Measurements from ENCODE around the gene CLCN6. TPM values are rescaled to one million over a fixed set of nuclear protein-coding genes. Genes with fewer than 3 reads are reported as not detected.

CLCN6 gene
- total and polyA plus RNA-seq, 7 donors, result 3.0 to 19.7 (median 16.0) TPM

- Histone ChIP-seq H3K4me1 (no peaks in the 10 kb centered on the region), H3K4me3 (no peak overlapping the region), H3K27me3 (peaks cover 0 to 11% (median 0%) of the 10 kb centered on the region in 3 donors), H3K27ac (no peak overlapping the region), H3K9me3 (no peaks in the 10 kb centered on the region), H3K36me3 (no peaks in the 10 kb centered on the region)
- 73 to 82% methylated on average over 16 of the region's 16 CpGs for WGBS, 2 donors
- TF ChIP-seq POLR2A (IDR thresholded peaks at IDR 0.05), result no peak
- no peak for TF ChIP-seq POLR2AphosphoS5 (IDR thresholded peaks at IDR 0.05)
- TF ChIP-seq, protein P1, sequence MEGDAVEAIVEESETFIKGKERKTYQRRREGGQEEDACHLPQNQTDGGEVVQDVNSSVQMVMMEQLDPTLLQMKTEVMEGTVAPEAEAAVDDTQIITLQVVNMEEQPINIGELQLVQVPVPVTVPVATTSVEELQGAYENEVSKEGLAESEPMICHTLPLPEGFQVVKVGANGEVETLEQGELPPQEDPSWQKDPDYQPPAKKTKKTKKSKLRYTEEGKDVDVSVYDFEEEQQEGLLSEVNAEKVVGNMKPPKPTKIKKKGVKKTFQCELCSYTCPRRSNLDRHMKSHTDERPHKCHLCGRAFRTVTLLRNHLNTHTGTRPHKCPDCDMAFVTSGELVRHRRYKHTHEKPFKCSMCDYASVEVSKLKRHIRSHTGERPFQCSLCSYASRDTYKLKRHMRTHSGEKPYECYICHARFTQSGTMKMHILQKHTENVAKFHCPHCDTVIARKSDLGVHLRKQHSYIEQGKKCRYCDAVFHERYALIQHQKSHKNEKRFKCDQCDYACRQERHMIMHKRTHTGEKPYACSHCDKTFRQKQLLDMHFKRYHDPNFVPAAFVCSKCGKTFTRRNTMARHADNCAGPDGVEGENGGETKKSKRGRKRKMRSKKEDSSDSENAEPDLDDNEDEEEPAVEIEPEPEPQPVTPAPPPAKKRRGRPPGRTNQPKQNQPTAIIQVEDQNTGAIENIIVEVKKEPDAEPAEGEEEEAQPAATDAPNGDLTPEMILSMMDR (IDR thresholded peaks at IDR 0.05), result no peak
- TF ChIP-seq EP300 (IDR thresholded peaks at IDR 0.05), result no peak
- intact Hi-C loops (cut with DNase I), result no loop called here
- no peak for DNase-seq
These were observed 37.9 kb upstream of the CLCN6 start for GRCh38 chr1:11767922-11768704.

DNA sequence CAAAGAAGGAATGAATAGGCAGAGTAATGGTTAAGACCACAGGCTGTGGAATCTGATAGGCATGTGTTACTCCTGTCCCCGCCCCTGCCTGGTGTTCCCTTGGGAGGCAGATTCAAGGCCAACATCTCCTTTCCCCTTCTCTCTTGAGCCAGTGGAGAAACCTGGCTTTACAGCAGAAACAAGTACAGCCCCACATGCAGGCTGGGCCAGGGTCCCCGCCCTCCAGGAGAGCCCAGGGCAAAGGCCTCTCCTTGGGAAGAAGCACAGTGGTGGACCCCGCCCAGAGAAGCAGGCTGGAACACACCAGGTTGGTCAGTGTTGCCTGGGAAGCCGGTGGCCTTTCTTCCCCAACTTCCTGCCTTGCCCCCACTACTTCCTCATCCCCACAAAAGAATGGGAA is 37.2 kb upstream of the CLCN6 start:
- TF ChIP-seq POLR2A (IDR thresholded peaks at IDR 0.05) (no peak), EP300 (IDR thresholded peaks at IDR 0.05) (no peak), POLR2AphosphoS5 (IDR thresholded peaks at IDR 0.05) (no peak)
- TF ChIP-seq, protein P1 (IDR thresholded peaks at IDR 0.05), result no peak
- H3K4me3 ChIP-seq, result no peak overlapping the region
- H3K4me1 ChIP-seq, result no peaks in the 10 kb centered on the region
- DNase-seq, result no peak
- H3K9me3 ChIP-seq, result no peaks in the 10 kb centered on the region
- intact Hi-C loops (cut with DNase I), result no loop called here
- no peaks in the 10 kb centered on the region for H3K36me3 ChIP-seq
- WGBS, 2 donors, result 26 to 52% methylated on average over 4 of the region's 4 CpGs
- peaks cover 0 to 9% (median 0%) of the 10 kb centered on the region in 3 donors for H3K27me3 ChIP-seq
- H3K27ac ChIP-seq, result no peak overlapping the region

- Histone ChIP-seq H3K4me3 (no peak overlapping the region), H3K9me3 (no peaks in the 10 kb centered on the region), H3K27ac (no peak overlapping the region), H3K36me3 (no peaks in the 10 kb centered on the region), H3K27me3 (peaks cover 0 to 9% (median 0%) of the 10 kb centered on the region in 3 donors), H3K4me1 (no peaks in the 10 kb centered on the region)
- intact Hi-C loops (cut with DNase I), result no loop called here
- TF ChIP-seq EP300 (IDR thresholded peaks at IDR 0.05) (no peak), POLR2AphosphoS5 (IDR thresholded peaks at IDR 0.05) (no peak), POLR2A (IDR thresholded peaks at IDR 0.05) (no peak)
- TF ChIP-seq, protein P1 (IDR thresholded peaks at IDR 0.05), result no peak
- WGBS, 2 donors, result 77 to 80% methylated on average over 4 of the region's 4 CpGs
- no peak for DNase-seq
These were observed 36.7 kb upstream of the CLCN6 start for GRCh38 chr1:11769274-11769673.

GRCh38 chr1:11770011-11770410 is 36.0 kb upstream of the CLCN6 start:
- peaks cover 0 to 9% (median 0%) of the 10 kb centered on the region in 3 donors for H3K27me3 ChIP-seq
- no peak for TF ChIP-seq POLR2A (IDR thresholded peaks at IDR 0.05)
- TF ChIP-seq, protein P1 (IDR thresholded peaks at IDR 0.05), result no peak
- no peak for TF ChIP-seq POLR2AphosphoS5 (IDR thresholded peaks at IDR 0.05)
- TF ChIP-seq EP300 (IDR thresholded peaks at IDR 0.05), result no peak
- intact Hi-C loops (cut with DNase I), result no loop called here
- no peaks in the 10 kb centered on the region for H3K4me1 ChIP-seq
- H3K36me3 ChIP-seq, result no peaks in the 10 kb centered on the region
- no peaks in the 10 kb centered on the region for H3K9me3 ChIP-seq
- no peak overlapping the region for H3K4me3 ChIP-seq
- no peak for DNase-seq
- H3K27ac ChIP-seq, result no peak overlapping the region
